Hematopoietic multipotent progenitor cell treated with erythropoietin and hydrocortisone succinate and interleukin-3 and kit ligand, for 8 days (in vitro differentiated cells): Measurements from ENCODE around the gene EOMES.
"Not testable (repeated sequence)": the region's sequence is repeated elsewhere in the genome, so short reads cannot be mapped to it uniquely, and the experiment has no call there.

Experiments used
- DNase-seq: peaks from one replicate; pipeline ENCODE4 v3.0.0-alpha.2; 2015

EOMES gene

GRCh38 chr3:27721717-27722564 is at the start of gene EOMES:
Gene EOMES (minus strand): TSS chr3:27722323. CDS start chr3:27722294, 29 bp downstream.
- peak; percentile 44 for DNase-seq

- not testable (repeated sequence) for DNase-seq
Observed at GRCh38 chr3:27770384-27770783, 48.3 kb upstream of the EOMES start.

GRCh38 chr3:27767000-27767399 is 44.9 kb upstream of the EOMES start:
- DNase-seq, result no peak

GRCh38 chr3:27758083-27758482 is 36.0 kb upstream of the EOMES start:
- DNase-seq, result no peak

DNA sequence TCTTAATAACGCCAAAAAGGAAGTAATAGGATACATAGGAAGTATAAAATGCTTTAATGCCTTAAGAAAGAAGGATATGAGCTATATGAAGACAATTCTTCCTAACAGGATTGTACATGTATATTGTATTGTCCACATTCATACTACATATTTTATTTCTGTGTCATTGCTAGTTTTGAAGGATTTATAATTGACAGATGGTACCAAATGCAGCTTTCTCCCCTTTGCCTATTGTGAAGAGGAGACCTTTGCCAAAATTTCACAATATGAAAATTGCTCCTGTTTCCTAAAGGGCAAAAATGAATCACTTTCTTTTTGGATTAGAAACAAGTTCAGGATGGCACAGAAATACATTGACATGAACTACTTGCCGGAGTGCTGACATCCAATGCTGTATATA is 34.8 kb upstream of the EOMES start:
- no peak for DNase-seq

DNA sequence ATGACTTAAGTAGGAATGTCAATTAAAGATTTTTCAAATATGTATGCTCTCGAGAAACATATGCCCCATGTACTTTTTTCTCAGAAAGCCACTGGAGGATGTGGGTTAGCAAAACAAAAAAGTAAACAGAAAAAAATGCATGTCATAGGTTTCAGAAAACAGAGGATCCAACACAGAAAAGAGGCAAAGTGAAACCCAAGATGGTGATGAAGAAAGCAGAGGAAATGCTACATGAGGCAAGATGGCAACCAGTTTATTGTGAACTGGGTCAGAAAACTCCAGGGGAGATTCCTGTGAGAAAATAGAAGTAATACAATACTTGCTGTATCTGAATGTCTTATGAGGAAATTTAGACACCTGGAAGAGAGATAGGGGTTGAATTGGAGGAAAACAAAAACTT is 30.8 kb upstream of the EOMES start:
- DNase-seq, result no peak

DNA sequence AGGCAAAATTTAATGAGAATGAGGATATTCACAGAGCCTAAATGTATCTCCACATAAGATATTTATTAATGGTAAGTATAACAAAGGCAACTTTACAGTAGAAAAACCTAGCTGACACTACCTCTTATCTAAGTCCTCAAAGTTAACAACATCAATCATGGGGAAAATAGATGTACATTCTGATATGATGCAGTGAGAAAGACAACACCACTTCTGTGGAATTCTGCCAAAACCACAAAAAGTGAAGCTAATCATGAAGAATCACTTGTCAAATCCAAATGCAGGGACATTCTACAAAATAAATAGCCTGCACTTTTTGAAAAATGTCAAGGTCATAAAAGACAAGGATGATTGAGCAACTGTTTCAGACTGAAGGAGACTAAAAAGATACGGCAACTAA is 27.5 kb upstream of the EOMES start:
- no peak for DNase-seq

DNA sequence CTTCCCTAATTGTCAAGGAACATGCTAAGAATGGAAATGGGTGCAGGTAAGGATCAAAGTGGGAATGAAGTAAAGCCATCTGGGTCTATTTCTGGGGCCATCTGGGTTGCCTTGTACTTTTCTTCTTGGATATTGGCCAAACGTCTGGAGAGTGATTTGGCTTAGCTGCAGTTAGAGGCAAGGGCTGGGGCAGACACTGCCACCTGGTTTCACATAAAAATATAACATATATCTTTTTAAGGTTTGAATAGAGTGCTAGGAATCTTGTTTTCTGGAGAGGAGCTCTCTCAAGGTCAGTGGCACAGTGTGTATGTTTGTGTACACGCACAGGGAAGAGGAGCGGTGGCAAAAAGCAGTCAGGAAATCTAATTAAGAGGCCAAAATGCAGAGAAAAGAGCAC is 24.7 kb upstream of the EOMES start:
- DNase-seq, result no peak

DNA sequence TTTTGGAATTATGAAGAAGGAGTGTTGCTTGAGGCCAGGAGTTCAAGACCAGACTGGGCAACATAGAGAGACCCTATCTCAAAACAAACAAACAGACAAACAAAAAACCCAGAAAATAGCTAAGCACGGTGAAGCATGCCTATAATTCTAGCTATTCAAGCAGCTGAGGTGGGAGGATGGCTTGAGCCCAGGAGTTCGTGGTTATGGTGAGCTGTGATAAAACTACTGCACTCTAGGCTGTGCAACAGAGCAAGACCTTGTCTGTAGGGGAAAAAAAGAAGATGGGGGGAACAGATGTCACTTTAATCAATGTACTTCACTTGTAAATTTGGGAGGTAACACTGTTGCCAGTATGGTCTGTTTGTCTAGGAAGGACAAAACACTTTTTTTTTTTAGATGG is 18.7 kb upstream of the EOMES start:
- DNase-seq, result no peak

- no peak for DNase-seq
Observed at GRCh38 chr3:27737091-27737490, 15.0 kb upstream of the EOMES start.

DNA sequence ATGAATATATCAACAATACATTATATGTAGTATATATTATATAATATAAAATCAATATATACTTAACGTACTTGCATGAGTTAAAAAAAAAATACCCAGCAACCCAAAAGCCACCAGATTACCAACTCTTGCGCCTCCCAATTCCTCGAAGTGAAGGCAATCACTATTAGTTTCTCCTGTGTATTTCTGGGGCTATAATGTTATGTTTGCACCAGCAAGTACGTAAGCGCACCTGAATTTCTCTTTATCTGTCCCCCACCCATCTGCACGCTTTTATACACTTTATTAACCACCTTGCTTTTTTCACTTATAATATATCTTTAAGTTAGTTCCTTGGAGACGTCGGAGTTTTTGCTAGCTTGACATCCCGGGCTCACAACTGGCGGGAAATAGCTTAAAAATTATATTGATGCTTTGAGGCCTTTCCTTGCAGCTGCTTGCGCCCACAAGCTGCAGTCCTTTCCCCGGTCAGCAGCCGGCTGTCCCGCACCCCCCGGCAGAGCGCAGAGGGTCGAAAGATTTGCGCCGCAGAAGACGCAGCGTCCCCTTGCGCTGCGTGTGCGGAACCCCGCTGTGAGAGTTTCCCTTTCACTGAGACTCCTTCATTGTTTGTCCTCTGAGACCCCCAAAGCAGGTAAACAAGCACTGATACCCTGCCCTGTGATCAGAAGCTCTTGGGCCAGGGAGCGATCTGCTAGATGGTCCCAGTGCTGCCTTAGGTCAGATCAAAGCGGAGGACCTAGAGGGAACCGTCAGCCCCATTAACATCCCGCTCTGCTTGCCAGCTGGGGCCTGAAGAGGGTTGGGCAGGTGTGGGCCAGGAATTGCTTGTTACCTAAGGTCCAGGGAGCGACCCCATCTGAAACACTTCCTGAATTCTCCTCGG is 8.9 kb upstream of the EOMES start:
- DNase-seq, result no peak

DNA sequence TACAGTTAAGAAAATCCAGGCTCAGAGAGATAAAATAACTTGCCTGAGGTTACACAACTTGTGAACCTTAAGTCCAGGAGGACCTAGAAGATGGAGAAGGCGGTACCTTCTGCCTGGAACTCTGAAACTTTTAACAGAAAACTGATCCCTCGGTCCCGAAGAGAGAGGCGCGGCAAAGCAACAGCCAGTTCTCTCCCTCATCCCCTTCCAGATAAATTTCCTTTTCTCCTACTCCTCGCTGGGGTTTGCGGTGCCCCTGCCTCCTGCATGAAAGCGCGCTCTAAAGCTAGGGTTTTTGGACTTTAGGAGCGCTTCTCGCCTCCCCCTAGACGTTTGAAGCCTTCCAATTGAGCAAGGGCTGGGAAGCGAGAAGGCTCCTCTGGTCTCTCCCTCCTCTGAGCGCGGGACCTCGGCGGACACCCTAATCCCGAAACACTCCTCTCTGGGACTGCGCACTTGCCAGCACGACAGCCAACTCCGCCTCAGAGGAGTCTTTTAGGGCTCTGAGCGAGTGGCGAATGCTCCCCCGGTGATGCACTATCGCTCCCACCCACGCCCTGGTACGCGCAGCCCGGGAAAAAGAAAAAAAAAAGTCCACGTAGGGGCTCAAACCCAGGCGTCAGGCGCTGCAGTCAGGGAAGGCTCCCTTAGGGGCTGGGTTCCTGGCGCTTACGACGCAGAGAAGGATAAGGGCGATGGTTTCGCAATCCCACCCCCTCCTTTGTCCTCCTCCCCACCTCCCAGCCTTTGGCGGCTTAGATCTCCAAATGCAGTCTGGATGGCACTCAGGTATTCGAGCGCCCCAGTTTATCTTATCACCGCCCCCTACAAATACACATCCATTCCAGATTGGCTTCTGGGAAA is 7.9 kb upstream of the EOMES start:
- no peak for DNase-seq

DNA sequence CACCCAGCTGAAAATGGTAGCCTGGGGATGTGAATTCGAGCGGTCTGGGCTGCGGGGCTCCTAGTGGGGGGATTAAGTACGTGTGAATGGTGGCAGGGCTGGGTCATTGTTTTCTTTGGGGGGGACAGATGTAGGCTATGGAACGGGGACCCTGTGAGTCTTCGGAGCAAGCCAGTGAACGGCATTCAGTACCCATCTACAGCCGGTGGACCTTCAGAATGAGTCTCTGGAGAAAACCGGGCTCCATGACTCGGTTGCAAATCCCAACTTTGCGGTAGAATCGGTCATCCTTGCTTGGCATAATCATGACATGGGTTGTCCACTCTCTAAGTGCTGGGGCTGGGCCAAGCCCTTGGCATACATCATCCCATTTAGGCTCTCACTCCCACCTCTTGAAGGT is 7.2 kb upstream of the EOMES start:
- DNase-seq, result no peak

DNA sequence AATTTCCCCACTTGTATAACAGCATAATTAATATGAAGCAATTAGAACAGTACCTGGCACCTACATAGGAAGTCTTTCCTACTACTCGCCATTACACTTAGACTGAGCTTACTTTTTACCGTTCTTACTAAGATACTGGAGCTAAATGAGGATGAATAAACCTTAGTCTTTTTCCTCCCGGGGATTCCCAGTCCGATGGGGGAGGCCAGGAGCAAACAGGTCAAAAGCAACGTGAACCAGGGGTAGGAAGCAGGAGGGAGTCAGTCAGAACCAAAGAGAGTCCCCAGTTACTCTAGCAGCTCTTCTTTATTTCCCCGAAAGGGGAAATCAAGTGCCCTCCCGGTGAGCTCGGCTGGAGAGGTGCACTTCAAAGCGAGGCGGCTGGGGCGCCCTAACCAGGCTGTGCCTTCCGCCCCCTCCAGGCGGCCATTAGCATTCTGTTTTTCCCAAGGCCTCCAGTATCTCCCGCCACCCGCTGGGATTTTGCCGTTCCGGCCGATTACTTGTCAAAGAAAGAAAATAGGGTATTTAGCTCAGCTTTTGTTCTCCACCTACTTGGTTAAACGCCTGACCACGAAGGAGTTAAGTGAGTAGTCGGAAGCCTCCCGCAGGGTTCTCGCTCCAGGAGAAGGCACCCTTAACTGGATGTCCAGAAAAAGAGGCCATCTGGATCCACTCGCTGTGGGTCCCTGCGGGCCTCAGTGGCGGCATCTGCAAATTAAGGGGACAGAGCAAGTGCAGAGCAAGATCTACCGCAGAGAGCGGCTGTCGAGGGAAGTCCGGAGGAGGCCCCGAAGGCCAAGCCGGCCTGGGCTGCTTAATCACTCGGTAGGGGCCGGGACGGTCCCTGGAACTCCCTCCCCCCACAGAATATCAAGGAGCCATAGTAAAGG is 6.3 kb upstream of the EOMES start:
- no peak for DNase-seq

GRCh38 chr3:27726240-27726639 is 4.1 kb upstream of the EOMES start:
- DNase-seq, result no peak

- DNase-seq, result no peak
Observed at GRCh38 chr3:27724459-27725197, 2.5 kb upstream of the EOMES start.

GRCh38 chr3:27723815-27724458 is 1.8 kb upstream of the EOMES start:
- no peak for DNase-seq

DNA sequence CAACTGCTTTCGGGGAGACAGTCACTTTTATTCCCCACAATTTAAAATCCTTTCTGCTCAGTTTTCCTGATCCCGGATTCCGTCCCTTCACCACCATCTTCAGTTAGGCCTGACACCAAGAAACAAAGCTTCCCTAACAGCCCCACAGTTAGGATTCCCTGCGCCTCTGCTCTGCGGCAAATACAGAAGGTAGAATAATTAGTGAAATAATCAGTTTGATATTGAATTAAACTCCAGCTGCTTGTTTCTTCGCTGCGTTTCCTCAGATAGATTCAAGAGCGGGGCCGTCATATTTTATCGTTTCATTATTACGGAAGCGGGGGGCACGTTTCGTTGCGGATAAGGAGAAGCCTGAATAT is 1.3 kb upstream of the EOMES start:
- DNase-seq, result no peak

- no peak for DNase-seq
Observed at GRCh38 chr3:27723001-27723445, 900 bp upstream of the EOMES start.

DNA sequence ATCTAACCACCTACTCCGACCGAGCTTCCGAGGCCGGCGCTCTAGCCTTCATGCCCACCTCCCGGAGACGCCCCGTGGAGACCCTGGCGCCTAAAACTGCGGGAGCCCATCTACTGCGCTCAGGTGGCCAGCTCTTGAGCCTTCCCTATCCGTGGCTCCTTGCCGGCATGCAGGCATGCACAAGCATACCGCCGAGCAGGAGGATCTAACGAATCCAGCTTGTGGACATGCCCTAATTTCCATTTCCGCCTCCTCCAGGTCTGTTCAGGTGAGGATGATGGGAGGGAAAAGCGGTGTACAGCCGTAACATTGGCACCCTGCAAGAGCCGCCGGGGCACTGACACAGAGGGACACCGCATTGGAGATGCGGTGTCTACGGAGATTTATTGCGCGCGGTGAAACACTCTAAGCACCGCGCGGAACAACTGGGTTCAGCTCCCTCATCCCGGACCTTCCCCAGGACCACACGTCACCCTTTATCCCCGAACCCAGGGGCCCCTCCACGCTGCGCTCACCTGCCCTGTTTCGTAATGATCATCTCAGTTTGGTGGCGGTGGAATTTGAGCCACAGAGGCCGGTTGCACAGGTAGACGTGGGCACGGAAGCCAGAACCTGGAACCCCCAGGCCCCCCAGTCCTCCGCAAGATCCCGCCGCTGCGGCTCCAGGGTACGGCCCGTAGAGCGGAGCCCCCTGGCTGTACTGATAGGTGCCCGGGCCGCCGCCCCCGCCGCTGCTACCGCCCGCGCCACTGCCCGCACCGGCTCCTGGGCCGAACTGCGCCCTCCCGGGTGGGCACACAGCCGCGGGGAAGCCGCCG is 1.0 kb downstream of the EOMES start:
- no peak for DNase-seq
